ENCODE data around the gene PHF20.

GRCh38 chr20:35792740-35793139 is 20.9 kb downstream of the PHF20 start:
- TF ChIP-seq CTCF (conservative IDR thresholded peaks at IDR 0.05; ENCODE audit: low read depth, low read length) (no peak), EZH2phosphoT487 (IDR thresholded peaks at IDR 0.05; ENCODE audit: borderline replicate concordance, low read length) (no peak)
